Naive B cell (primary cell): Measurements from ENCODE around the gene SETD1B. TPM values are rescaled to one million over a fixed set of nuclear protein-coding genes. Genes with fewer than 3 reads are reported as not detected.
"Not testable (repeated sequence)": the region's sequence is repeated elsewhere in the genome, so short reads cannot be mapped to it uniquely, and the experiment has no call there.

ENCODE experiments used
- ATAC-seq, 2 donors: fragments of 150-1000 bp; cut with Tn5 transposase; 2 replicates each; pipeline ENCODE4 v1.10.0; 2021; ENCODE audit warnings: low read depth in 2 of 2, mild to moderate bottlenecking in 2 of 2, moderate library complexity in 2 of 2
- DNase-seq: peaks from one replicate; pipeline ENCODE4 v3.0.0; 2022
- H3K27ac Mint-ChIP-seq, 6 donors: one replicate each; pipeline ENCODE4 v1.8.0; 2020 to 2022; ENCODE audit warnings: mild to moderate bottlenecking in 6 of 6, mixed read lengths in 6 of 6, moderate library complexity in 5 of 6, inconsistent platforms in 2 of 6
- H3K27me3 Mint-ChIP-seq, 3 donors: one replicate each; pipeline ENCODE4 v1.8.0; 2021 to 2022; ENCODE audit warnings: mixed read lengths in 3 of 3, mild to moderate bottlenecking in 1 of 3
- H3K36me3 Mint-ChIP-seq, 2 donors: one replicate each; pipeline ENCODE4 v1.8.0; 2020 to 2022; ENCODE audit warnings: mixed read lengths in 2 of 2, inconsistent platforms in 1 of 2, mild to moderate bottlenecking in 1 of 2
- H3K4me1 Mint-ChIP-seq, 3 donors: one replicate each; pipeline ENCODE4 v1.8.0; 2020 to 2022; ENCODE audit warnings: mixed read lengths in 3 of 3, inconsistent platforms in 1 of 3, mild to moderate bottlenecking in 1 of 3, moderate library complexity in 1 of 3
- H3K4me3 Mint-ChIP-seq, 8 donors: one replicate each; pipeline ENCODE4 v1.8.0; 2020 to 2022; ENCODE audit warnings: mild to moderate bottlenecking in 8 of 8, mixed read lengths in 8 of 8, moderate library complexity in 8 of 8, inconsistent platforms in 2 of 8
- H3K9me3 Mint-ChIP-seq, 7 donors: one replicate each; pipeline ENCODE4 v1.8.0; 2020 to 2022; ENCODE audit warnings: mixed read lengths in 7 of 7, mild to moderate bottlenecking in 5 of 7, inconsistent platforms in 2 of 7, moderate library complexity in 1 of 7
- polyA plus RNA-seq, 6 donors: library from polyadenylated mRNA; unstranded; fragments of 300-500 nt; fragmentation: Illumina TruSeq; gene quantifications; one replicate each; pipeline ENCODE4 v1.2.3, GENCODE V29; 2021; ENCODE audit warnings: low read depth in 6 of 6

The SETD1B gene
- polyA plus RNA-seq, 6 donors from 2014 or later, result 0.64 to 3.0 (median 0.91) TPM

DNA sequence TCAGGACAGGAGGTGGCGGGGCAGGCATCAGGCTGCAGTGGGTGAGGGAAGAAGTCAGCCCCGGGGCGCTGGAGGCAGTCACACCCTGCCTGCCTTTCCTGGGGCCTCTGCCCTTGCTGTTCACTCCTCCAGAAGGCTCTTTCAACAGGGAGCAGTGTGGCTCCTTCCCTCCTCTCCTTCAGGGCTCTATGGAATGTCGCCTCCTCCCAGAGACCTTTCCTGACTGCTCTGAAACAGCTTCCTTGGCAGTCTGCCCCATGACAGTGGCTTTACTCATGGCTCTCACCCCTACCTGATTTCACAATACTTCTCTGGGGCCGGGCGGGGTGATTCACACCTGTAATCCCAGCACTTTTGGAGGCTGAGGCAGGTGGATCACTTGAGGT lies 17.4 kb upstream of the SETD1B start:
- Mint-ChIP-seq H3K27me3 (no peaks in the 10 kb centered on the region), H3K4me3 (peak overlapping the region in 6 of 8 donors; percentile 68 to 96 (median 82)), H3K4me1 (peaks cover 64 to 95% (median 91%) of the 10 kb centered on the region in 3 donors), H3K9me3 (no peaks in the 10 kb centered on the region), H3K27ac (peak overlapping the region; percentile 60 to 99 (median 96)), H3K36me3 (peaks cover 0 to 7% of the 10 kb centered on the region in 2 donors)
- ATAC-seq (no peak), DNase-seq (no peak)

- Mint-ChIP-seq H3K4me3 (peak overlapping the region; percentile 48 to 96 (median 86)), H3K4me1 (peaks cover 60 to 95% (median 91%) of the 10 kb centered on the region in 3 donors), H3K27ac (peak overlapping the region; percentile 96 to 100 (median 99)), H3K27me3 (no peaks in the 10 kb centered on the region), H3K9me3 (no peaks in the 10 kb centered on the region), H3K36me3 (peaks cover 0 to 7% of the 10 kb centered on the region in 2 donors)
- no peak for ATAC-seq
- peak; percentile 39 for DNase-seq
Measured at GRCh38 chr12:121787063-121788025, 16.5 kb upstream of the SETD1B start.

DNA sequence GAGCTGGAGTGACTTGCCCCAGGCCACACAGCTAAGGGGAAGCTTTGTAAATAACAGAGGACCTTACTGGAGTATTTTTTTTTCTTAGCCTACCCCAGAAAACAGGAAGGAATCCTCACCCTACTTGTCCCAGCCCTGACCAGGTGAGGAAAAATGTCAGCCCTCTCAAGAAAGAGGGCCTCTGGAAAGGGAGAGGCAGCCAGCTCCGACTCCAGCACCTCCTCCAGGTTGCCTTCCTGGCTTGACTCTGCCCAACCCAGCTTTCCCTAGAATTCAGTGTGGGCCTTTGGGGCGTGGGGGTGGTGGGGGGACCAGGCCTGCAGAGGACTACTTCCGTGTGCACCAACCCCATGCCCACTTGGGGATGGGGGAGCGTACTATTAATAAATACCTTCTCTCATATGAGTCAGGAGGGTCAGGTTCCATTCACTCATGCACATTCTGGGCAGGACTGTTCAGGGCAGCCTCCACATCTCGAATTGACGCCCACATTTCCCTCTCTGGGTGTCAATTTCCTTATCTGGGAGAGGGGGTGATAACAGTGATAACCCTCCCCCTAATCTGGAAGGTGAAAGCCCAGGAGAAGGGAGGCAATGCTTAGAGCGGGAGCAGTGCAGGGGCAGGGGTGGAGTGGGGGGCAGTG lies 15.5 kb upstream of the SETD1B start:
- ATAC-seq, result no peak
- Mint-ChIP-seq H3K27me3 (no peaks in the 10 kb centered on the region), H3K9me3 (no peaks in the 10 kb centered on the region), H3K4me3 (peak overlapping the region; percentile 48 to 96 (median 88)), H3K36me3 (peaks cover 0 to 7% of the 10 kb centered on the region in 2 donors), H3K4me1 (peaks cover 54 to 90% (median 85%) of the 10 kb centered on the region in 3 donors), H3K27ac (peak overlapping the region; percentile 99 to 100 (median 100))
- DNase-seq, result no peak

- peak; percentile 18 to 27 for ATAC-seq
Measured at GRCh38 chr12:121789233-121789781, 14.5 kb upstream of the SETD1B start.

DNA sequence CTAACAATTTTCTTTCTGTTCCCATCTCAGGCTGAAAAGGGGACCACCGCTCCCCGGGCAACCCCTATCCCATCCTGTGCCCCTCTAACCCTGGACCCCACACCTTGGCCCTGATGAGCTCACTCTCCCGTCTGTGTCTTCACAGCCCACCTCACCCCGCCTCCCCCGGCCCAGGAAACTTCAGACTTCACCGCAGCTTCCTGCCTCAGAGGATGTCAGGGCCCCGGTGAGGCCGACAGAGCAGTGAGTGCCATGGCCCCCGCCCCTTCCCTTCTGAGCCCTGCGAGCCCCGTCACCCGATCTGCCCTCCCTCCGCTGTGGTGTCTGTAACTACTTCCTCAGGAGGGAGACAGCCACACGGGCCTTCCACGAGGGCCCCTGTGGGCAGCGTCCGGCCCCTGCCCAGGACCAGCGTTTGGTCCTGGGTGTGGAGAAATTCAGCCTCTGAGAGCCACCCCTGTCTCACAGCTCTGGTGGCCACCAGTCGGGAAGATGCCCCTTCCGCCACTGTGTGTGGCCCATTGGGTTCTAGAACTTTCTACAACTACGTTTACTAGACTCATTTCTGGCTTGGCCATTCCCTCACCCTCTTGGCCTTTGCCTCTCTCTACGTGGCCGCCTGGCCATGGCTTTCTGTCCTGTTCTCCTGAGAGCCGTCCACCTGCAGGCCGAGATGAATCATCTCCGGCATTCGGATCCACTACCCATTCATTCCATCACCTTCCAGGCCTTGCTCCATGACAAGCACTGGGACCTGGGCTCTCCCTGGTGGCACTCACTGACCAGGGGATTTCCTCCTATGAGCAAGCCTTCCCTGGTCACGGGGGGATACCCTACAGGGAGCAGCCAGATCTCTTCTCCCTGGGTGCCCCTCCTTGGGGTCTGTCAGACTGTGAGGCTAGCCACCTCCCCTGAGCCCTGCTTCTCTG lies 13.7 kb upstream of the SETD1B start:
- DNase-seq (peak; percentile 97), ATAC-seq (peak; percentile 69 to 70)
- H3K9me3 Mint-ChIP-seq, result no peaks in the 10 kb centered on the region
- H3K4me3 Mint-ChIP-seq, result peak overlapping the region; percentile 84 to 96 (median 92)
- peaks cover 53 to 81% (median 81%) of the 10 kb centered on the region in 3 donors for H3K4me1 Mint-ChIP-seq
- no peaks in the 10 kb centered on the region for H3K27me3 Mint-ChIP-seq
- H3K36me3 Mint-ChIP-seq, result no peaks in the 10 kb centered on the region
- H3K27ac Mint-ChIP-seq, result peak overlapping the region; percentile 99 to 100 (median 100)

More at GRCh38 chr12:121789233-121789781, 14.5 kb upstream of the SETD1B start:
- no peaks in the 10 kb centered on the region for H3K27me3 Mint-ChIP-seq
- no peaks in the 10 kb centered on the region for H3K9me3 Mint-ChIP-seq
- peak; percentile 74 for DNase-seq
- peaks cover 50 to 81% (median 79%) of the 10 kb centered on the region in 3 donors for H3K4me1 Mint-ChIP-seq
- H3K4me3 Mint-ChIP-seq, result peak overlapping the region; percentile 84 to 96 (median 92)
- peak overlapping the region; percentile 99 to 100 (median 100) for H3K27ac Mint-ChIP-seq
- no peaks in the 10 kb centered on the region for H3K36me3 Mint-ChIP-seq

- not testable (repeated sequence) for DNase-seq, H3K9me3 Mint-ChIP-seq, ATAC-seq, H3K27me3 Mint-ChIP-seq, H3K36me3 Mint-ChIP-seq
- peak overlapping the region; percentile 99 to 100 (median 100) for H3K27ac Mint-ChIP-seq
- peak overlapping the region; percentile 84 to 96 (median 92) for H3K4me3 Mint-ChIP-seq
- H3K4me1 Mint-ChIP-seq, result peaks cover 55 to 83% (median 83%) of the 10 kb centered on the region in 3 donors
Measured at GRCh38 chr12:121790785-121791184, 13.0 kb upstream of the SETD1B start.

- H3K27ac Mint-ChIP-seq, result peak overlapping the region; percentile 93 to 100 (median 100)
- no peaks in the 10 kb centered on the region for H3K27me3 Mint-ChIP-seq
- H3K4me1 Mint-ChIP-seq, result peaks cover 48 to 74% (median 72%) of the 10 kb centered on the region in 3 donors
- no peaks in the 10 kb centered on the region for H3K36me3 Mint-ChIP-seq
- ATAC-seq (no peak), DNase-seq (no peak)
- H3K4me3 Mint-ChIP-seq, result peak overlapping the region; percentile 84 to 96 (median 88)
- H3K9me3 Mint-ChIP-seq, result no peaks in the 10 kb centered on the region
Measured at GRCh38 chr12:121791671-121792551, 11.9 kb upstream of the SETD1B start.

GRCh38 chr12:121792607-121793439 lies 11.0 kb upstream of the SETD1B start:
- Mint-ChIP-seq H3K4me1 (peaks cover 47 to 72% (median 70%) of the 10 kb centered on the region in 3 donors), H3K27me3 (no peaks in the 10 kb centered on the region)
- peak; percentile 19 to 23 for ATAC-seq

DNA sequence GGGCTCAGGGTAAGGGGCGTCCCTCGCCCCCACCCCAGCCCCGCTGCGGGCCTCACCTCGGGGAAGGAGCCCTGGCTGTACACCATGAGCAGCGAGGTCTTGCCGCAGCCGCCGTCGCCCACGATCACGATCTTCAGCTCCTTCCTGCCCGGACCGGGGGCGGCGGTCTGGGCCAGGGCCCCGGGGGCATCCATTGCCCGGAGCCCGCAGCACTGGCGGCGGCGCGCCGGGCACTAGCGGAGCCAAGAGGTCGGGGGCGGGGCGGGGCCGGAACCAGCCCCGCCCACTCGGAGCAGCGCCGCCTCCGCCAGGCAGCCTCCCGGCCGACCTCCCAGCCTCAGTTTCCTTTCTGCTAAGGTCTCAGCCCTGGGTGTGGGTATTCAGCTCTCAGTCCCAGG lies 10.4 kb upstream of the SETD1B start, which contains the start of gene RHOF:
TSS of gene RHOF (minus strand) at position 249 of the 398 bp plus-strand sequence. CDS start at position 194, 55 bp downstream.
- no peaks in the 10 kb centered on the region for H3K9me3 Mint-ChIP-seq
- H3K27me3 Mint-ChIP-seq, result no peaks in the 10 kb centered on the region
- H3K4me3 Mint-ChIP-seq, result peak within 1 kb of the TSS; percentile 84 to 96 (median 89)
- DNase-seq, result no peak
- H3K27ac Mint-ChIP-seq, result peak within 1 kb of the TSS; percentile 91 to 100 (median 98)
- no peaks in the 10 kb centered on the region for H3K36me3 Mint-ChIP-seq
- ATAC-seq, result peak; percentile 8
- peaks cover 49 to 71% (median 70%) of the 10 kb centered on the region in 3 donors for H3K4me1 Mint-ChIP-seq

More at GRCh38 chr12:121792607-121793439, 11.0 kb upstream of the SETD1B start:
- peak; percentile 70 for DNase-seq
- H3K36me3 Mint-ChIP-seq, result no peaks in the 10 kb centered on the region
- peak overlapping the region; percentile 85 to 100 (median 93) for H3K27ac Mint-ChIP-seq
- H3K4me3 Mint-ChIP-seq, result peak overlapping the region; percentile 84 to 96 (median 88)
- H3K9me3 Mint-ChIP-seq, result no peaks in the 10 kb centered on the region

GRCh38 chr12:121793838-121794533 lies 9.8 kb upstream of the SETD1B start:
- ATAC-seq (peak; percentile 53 to 60), DNase-seq (peak; percentile 97)
- H3K4me1 Mint-ChIP-seq, result peaks cover 51 to 71% (median 70%) of the 10 kb centered on the region in 3 donors
- peak overlapping the region; percentile 84 to 96 (median 89) for H3K4me3 Mint-ChIP-seq
- H3K27me3 Mint-ChIP-seq, result no peaks in the 10 kb centered on the region
- no peaks in the 10 kb centered on the region for H3K9me3 Mint-ChIP-seq
- peak overlapping the region; percentile 91 to 99 (median 98) for H3K27ac Mint-ChIP-seq
- H3K36me3 Mint-ChIP-seq, result no peaks in the 10 kb centered on the region
